H1 (cell line): ENCODE results near the gene USP6. TPM values are rescaled to one million over a fixed set of nuclear protein-coding genes. Genes with fewer than 3 reads are reported as not detected.

Experiments used
- CTBP2 ChIP-seq: IDR thresholded peaks from 2 replicates; pipeline ENCODE4 v1.7.0; 2011; ENCODE audit warnings: borderline replicate concordance, mild to moderate bottlenecking, moderate library complexity, mixed read lengths, low read length; ENCODE audit not compliant: insufficient read depth, insufficient read length
- GABPA ChIP-seq: IDR thresholded peaks from 2 replicates; pipeline ENCODE4 v1.6.1; 2011; ENCODE audit warnings: mild to moderate bottlenecking, low read length, moderate library complexity, borderline replicate concordance; ENCODE audit not compliant: insufficient read depth
- JUN ChIP-seq: IDR thresholded peaks from 2 replicates; pipeline ENCODE4 v1.6.1; 2011; ENCODE audit warnings: low read depth, mild to moderate bottlenecking, improper control_type of control experiment, low read length
- POLR2A ChIP-seq, 2 experiments: IDR thresholded peaks; 1 replicate in 1 of 2; 2 replicates in 1 of 2; pipeline ENCODE4 v1.6.1; 2011; ENCODE audit warnings: low read depth in 2 of 2, low read length in 2 of 2, mild to moderate bottlenecking in 2 of 2; ENCODE audit errors: control extremely low read depth in 1 of 2
- RXRA ChIP-seq: IDR thresholded peaks from 2 replicates; pipeline ENCODE4 v1.6.1; 2011; ENCODE audit warnings: low read depth, mild to moderate bottlenecking, low read length, moderate library complexity; ENCODE audit not compliant: insufficient read depth
- polyA plus RNA-seq, 7 experiments: library from polyadenylated mRNA; depleted of rRNA in 3 of 7; stranded (reverse) in 5 of 7; unstranded in 2 of 7; fragments of >200 nt in 5 of 7; fragments of 200-250 nt in 2 of 7; gene quantifications; 1 replicate in 5 of 7; 2 replicates in 1 of 7; 4 replicates in 1 of 7; pipeline versions ENCODE4 v1.2.1 to v1.2.3, GENCODE V29; 2011 to 2013; ENCODE audit warnings: missing spikeins in 2 of 7, mixed read lengths in 2 of 7
- total RNA-seq: library from RNA; stranded (reverse); fragmentation: NEBNext Ultra II Directional; extraction: Animal tissue kit (Norgen Biotek cat#: 25700); gene quantifications from 2 replicates; pipeline ENCODE4 v1.2.1, GENCODE V29; 2021
- TF ChIP-seq, protein P1 (sequence below): fragments of 300-600 bp; sonication (generic); IDR thresholded peaks from 2 replicates; pipeline ENCODE4 v1.7.1; 2012; ENCODE audit warnings: low read length, moderate library complexity, mild to moderate bottlenecking, inconsistent platforms; ENCODE audit not compliant: insufficient replicate concordance
- TF ChIP-seq, protein P2 (sequence below): IDR thresholded peaks from 2 replicates; pipeline ENCODE4 v1.6.1; 2011; ENCODE audit warnings: low read depth, mild to moderate bottlenecking, low read length; ENCODE audit not compliant: insufficient read depth
- TF ChIP-seq, protein P3 (sequence below): IDR thresholded peaks from 2 replicates; pipeline ENCODE4 v1.6.1; 2012; ENCODE audit warnings: inconsistent platforms

Gene USP6
- total and polyA plus RNA-seq, 2 of the 8 experiments (the other 6 are each of a cell fraction or from before 2014, with no cell fraction given): 0.08 to 0.32 TPM

DNA sequence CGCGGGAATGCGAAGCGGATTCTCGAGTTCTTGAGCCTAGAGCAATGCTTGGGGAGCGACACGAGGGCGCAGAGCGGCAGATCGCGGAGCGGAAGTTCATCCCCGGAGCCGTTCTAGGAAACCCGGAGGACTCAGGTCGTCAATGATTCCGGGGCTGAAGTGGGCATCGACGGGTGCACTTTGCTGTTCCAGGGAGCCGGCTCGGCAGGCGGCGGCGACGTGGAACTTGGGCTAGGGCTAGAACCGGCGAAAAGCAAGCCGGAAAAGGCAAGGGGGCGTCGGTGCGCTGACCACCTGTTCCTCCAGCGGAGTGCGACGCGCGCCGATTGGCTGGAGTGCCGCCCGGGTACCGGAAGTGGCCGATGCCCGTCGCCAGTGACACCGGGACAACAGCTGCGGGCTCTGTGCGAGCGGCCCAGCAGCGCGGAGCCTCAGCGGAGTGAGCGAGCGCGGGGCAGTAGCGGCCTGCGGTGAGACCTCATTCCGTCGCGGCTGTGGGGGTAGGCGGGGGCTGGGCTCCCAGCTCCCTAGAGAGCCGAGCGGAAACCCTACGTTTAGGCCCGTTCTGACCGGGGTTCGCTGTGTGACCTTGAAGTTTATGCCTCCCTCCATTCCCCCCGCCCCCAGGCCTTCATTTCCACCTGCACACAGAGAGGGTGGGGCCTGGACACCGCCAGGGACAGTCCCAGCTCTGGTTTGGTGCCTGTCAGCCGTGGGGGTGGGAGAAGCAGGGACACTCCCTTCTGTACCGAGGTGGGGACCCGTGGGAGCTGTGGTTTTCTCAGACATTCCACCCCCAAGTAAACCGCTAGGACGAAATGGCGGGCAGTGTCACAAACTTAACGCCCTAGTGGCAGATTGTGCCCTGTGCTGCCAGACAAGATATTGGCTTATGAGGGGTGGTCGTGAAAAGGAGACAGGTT is 37.5 kb upstream of the USP6 start, which contains the start of gene ZFP3 (continued):
- TF ChIP-seq, protein P1, sequence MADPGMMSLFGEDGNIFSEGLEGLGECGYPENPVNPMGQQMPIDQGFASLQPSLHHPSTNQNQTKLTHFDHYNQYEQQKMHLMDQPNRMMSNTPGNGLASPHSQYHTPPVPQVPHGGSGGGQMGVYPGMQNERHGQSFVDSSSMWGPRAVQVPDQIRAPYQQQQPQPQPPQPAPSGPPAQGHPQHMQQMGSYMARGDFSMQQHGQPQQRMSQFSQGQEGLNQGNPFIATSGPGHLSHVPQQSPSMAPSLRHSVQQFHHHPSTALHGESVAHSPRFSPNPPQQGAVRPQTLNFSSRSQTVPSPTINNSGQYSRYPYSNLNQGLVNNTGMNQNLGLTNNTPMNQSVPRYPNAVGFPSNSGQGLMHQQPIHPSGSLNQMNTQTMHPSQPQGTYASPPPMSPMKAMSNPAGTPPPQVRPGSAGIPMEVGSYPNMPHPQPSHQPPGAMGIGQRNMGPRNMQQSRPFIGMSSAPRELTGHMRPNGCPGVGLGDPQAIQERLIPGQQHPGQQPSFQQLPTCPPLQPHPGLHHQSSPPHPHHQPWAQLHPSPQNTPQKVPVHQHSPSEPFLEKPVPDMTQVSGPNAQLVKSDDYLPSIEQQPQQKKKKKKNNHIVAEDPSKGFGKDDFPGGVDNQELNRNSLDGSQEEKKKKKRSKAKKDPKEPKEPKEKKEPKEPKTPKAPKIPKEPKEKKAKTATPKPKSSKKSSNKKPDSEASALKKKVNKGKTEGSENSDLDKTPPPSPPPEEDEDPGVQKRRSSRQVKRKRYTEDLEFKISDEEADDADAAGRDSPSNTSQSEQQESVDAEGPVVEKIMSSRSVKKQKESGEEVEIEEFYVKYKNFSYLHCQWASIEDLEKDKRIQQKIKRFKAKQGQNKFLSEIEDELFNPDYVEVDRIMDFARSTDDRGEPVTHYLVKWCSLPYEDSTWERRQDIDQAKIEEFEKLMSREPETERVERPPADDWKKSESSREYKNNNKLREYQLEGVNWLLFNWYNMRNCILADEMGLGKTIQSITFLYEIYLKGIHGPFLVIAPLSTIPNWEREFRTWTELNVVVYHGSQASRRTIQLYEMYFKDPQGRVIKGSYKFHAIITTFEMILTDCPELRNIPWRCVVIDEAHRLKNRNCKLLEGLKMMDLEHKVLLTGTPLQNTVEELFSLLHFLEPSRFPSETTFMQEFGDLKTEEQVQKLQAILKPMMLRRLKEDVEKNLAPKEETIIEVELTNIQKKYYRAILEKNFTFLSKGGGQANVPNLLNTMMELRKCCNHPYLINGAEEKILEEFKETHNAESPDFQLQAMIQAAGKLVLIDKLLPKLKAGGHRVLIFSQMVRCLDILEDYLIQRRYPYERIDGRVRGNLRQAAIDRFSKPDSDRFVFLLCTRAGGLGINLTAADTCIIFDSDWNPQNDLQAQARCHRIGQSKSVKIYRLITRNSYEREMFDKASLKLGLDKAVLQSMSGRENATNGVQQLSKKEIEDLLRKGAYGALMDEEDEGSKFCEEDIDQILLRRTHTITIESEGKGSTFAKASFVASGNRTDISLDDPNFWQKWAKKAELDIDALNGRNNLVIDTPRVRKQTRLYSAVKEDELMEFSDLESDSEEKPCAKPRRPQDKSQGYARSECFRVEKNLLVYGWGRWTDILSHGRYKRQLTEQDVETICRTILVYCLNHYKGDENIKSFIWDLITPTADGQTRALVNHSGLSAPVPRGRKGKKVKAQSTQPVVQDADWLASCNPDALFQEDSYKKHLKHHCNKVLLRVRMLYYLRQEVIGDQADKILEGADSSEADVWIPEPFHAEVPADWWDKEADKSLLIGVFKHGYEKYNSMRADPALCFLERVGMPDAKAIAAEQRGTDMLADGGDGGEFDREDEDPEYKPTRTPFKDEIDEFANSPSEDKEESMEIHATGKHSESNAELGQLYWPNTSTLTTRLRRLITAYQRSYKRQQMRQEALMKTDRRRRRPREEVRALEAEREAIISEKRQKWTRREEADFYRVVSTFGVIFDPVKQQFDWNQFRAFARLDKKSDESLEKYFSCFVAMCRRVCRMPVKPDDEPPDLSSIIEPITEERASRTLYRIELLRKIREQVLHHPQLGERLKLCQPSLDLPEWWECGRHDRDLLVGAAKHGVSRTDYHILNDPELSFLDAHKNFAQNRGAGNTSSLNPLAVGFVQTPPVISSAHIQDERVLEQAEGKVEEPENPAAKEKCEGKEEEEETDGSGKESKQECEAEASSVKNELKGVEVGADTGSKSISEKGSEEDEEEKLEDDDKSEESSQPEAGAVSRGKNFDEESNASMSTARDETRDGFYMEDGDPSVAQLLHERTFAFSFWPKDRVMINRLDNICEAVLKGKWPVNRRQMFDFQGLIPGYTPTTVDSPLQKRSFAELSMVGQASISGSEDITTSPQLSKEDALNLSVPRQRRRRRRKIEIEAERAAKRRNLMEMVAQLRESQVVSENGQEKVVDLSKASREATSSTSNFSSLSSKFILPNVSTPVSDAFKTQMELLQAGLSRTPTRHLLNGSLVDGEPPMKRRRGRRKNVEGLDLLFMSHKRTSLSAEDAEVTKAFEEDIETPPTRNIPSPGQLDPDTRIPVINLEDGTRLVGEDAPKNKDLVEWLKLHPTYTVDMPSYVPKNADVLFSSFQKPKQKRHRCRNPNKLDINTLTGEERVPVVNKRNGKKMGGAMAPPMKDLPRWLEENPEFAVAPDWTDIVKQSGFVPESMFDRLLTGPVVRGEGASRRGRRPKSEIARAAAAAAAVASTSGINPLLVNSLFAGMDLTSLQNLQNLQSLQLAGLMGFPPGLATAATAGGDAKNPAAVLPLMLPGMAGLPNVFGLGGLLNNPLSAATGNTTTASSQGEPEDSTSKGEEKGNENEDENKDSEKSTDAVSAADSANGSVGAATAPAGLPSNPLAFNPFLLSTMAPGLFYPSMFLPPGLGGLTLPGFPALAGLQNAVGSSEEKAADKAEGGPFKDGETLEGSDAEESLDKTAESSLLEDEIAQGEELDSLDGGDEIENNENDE: no peak
- TF ChIP-seq JUN: no peak
- no peak for TF ChIP-seq CTBP2
- TF ChIP-seq, protein P2, sequence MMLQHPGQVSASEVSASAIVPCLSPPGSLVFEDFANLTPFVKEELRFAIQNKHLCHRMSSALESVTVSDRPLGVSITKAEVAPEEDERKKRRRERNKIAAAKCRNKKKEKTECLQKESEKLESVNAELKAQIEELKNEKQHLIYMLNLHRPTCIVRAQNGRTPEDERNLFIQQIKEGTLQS: no peak
- TF ChIP-seq RXRA: no peak
- no peak for TF ChIP-seq POLR2A (IDR thresholded peaks at IDR 0.05; ENCODE audit: control extremely low read depth in 1 of 2, low read depth in 2 of 2, low read length in 2 of 2)
- TF ChIP-seq GABPA: peak; percentile 72
- TF ChIP-seq, protein P3, sequence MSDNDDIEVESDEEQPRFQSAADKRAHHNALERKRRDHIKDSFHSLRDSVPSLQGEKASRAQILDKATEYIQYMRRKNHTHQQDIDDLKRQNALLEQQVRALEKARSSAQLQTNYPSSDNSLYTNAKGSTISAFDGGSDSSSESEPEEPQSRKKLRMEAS: peak; percentile 95
